Measurements from ENCODE around the gene IZUMO4.

DNA sequence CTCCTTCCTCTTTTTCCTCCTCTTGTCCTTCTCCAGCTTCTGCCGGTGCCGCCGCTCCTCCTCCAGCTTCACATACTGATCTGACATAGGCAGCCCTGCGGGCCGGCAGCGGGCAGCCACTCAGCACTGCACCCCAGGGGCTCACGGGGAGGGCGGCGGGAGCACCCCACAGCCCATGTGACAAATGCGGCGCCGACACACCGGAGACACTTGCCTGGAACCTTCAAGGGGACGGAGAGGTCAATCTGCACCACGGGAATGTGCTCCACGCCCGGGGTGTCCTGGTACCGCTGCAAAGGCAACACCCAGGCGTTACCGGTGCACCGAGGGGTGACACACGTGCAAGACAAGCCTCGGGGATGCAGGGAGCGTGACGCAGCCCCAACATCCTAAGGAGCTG lies 18.6 kb downstream of the IZUMO4 start:
- TF ChIP-seq, protein P1, sequence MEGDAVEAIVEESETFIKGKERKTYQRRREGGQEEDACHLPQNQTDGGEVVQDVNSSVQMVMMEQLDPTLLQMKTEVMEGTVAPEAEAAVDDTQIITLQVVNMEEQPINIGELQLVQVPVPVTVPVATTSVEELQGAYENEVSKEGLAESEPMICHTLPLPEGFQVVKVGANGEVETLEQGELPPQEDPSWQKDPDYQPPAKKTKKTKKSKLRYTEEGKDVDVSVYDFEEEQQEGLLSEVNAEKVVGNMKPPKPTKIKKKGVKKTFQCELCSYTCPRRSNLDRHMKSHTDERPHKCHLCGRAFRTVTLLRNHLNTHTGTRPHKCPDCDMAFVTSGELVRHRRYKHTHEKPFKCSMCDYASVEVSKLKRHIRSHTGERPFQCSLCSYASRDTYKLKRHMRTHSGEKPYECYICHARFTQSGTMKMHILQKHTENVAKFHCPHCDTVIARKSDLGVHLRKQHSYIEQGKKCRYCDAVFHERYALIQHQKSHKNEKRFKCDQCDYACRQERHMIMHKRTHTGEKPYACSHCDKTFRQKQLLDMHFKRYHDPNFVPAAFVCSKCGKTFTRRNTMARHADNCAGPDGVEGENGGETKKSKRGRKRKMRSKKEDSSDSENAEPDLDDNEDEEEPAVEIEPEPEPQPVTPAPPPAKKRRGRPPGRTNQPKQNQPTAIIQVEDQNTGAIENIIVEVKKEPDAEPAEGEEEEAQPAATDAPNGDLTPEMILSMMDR (IDR thresholded peaks at IDR 0.05), result no peak
- TF ChIP-seq POLR2AphosphoS5 (IDR thresholded peaks at IDR 0.05), result no peak
- TF ChIP-seq EP300 (IDR thresholded peaks at IDR 0.05), result no peak
